A549 (cell line): ENCODE measurements around the gene EIF4G1. TPM values are rescaled to one million over a fixed set of nuclear protein-coding genes. Genes with fewer than 3 reads are reported as not detected.

Experiments
- ATAC-seq, 2 experiments: fragments of 200-7000 bp in 1 of 2; fragments of >200 bp in 1 of 2; cut with Nextera tagmentation in 1 of 2; cut with Tn5 transposase in 1 of 2; 3 replicates each; pipeline versions ENCODE4 v1.8.0 to v1.9.1; 2018 to 2020; ENCODE audit warnings: mild to moderate bottlenecking in 1 of 2, moderate library complexity in 1 of 2
- CTCF ChIA-PET: fragments of 300-600 bp; sonication (Branson Sonifier 250); formaldehyde crosslinking; extraction: SDS; loops from one replicate; lab custom pipeline; 2021; ENCODE audit warnings: antibody characterized with exemption, inconsistent platforms; lab: Yijun Ruan, JAX
- POLR2A ChIA-PET: fragments of 350-600 bp; formaldehyde crosslinking; extraction: SDS; loops from one replicate; lab custom pipeline; 2021; ENCODE audit warnings: antibody characterized with exemption, inconsistent platforms; lab: Yijun Ruan, JAX
- DNase-seq, 2 experiments: peaks; one replicate each; pipeline versions ENCODE4 v3.0.0 to v3.0.0-alpha.2; 2011 to 2016; ENCODE audit warnings: low read depth in 1 of 2, low spot score in 1 of 2
- FAIRE-seq: peaks from 2 replicates; lab custom pipeline; 2011; peaks lifted over from hg19 to GRCh38; lab: Jason Lieb, UNC
- H3K27ac ChIP-seq, 2 experiments: fragments of >200 bp; sonication (Bioruptor Twin); formaldehyde crosslinking; 3 replicates each; pipeline ENCODE4 v1.5.1; 2016 to 2017
- H3K4me1 ChIP-seq: fragments of >200 bp; sonication (Bioruptor Twin); formaldehyde crosslinking; 3 replicates; pipeline ENCODE4 v1.6.1; 2016
- H3K4me2 ChIP-seq: fragments of >200 bp; sonication (Bioruptor Twin); formaldehyde crosslinking; 3 replicates; pipeline ENCODE4 v1.6.1; 2016
- H3K4me3 ChIP-seq: fragments of >200 bp; sonication (Bioruptor Twin); formaldehyde crosslinking; 3 replicates; pipeline ENCODE4 v1.5.1; 2016
- H3K9me3 ChIP-seq: fragments of >200 bp; sonication (Bioruptor Twin); formaldehyde crosslinking; 3 replicates; pipeline ENCODE4 v1.6.1; 2016
- BCL3 ChIP-seq: fragments of >200 bp; sonication (Bioruptor Twin); formaldehyde crosslinking; IDR thresholded peaks from 3 replicates; pipeline ENCODE4 v1.6.1; 2016
- CBX2 ChIP-seq: fragments of 200-600 bp; sonication (generic); IDR thresholded peaks from 2 replicates; pipeline ENCODE4 v1.6.1; 2016; ENCODE audit warnings: low read depth, mild to moderate bottlenecking, borderline replicate concordance
- CBX8 ChIP-seq: fragments of 200-600 bp; sonication (generic); IDR thresholded peaks from 2 replicates; pipeline ENCODE4 v1.6.1; 2016
- ELK1 ChIP-seq: fragments of 150-350 bp; IDR thresholded peaks from 2 replicates; pipeline ENCODE4 v1.6.1; 2014; ENCODE audit warnings: low read depth, mild to moderate bottlenecking, low read length
- EP300 ChIP-seq, 2 experiments: fragments of >200 bp; sonication (Bioruptor Twin); formaldehyde crosslinking; IDR thresholded peaks; 2 replicates in 1 of 2; 3 replicates in 1 of 2; pipeline ENCODE4 v1.6.1; 2016 to 2017
- ESRRA ChIP-seq: fragments of 150-350 bp; IDR thresholded peaks from 2 replicates; pipeline ENCODE4 v1.6.1; 2014; ENCODE audit warnings: mild to moderate bottlenecking, low read length, borderline replicate concordance
- HOXA7 ChIP-seq: fragments of 250-450 bp; sonication (Bioruptor Pico); IDR thresholded peaks from 2 replicates; pipeline ENCODE4 v1.5.0; 2020; ENCODE audit warnings: mild to moderate bottlenecking, moderate library complexity
- HOXB13 ChIP-seq: fragments of 250-450 bp; sonication (Bioruptor Pico); IDR thresholded peaks from 2 replicates; pipeline ENCODE4 v1.5.0; 2020; ENCODE audit warnings: low read depth, mild to moderate bottlenecking, moderate library complexity
- JUN ChIP-seq, 2 experiments: fragments of >200 bp; sonication (Bioruptor Twin); formaldehyde crosslinking; IDR thresholded peaks; 2 replicates in 1 of 2; 3 replicates in 1 of 2; pipeline ENCODE4 v1.6.1; 2016 to 2017
- KDM1A ChIP-seq: fragments of 200-600 bp; sonication (generic); IDR thresholded peaks from 2 replicates; pipeline ENCODE4 v1.6.1; 2016; ENCODE audit warnings: low read depth, mild to moderate bottlenecking
- KDM5A ChIP-seq: fragments of 200-600 bp; sonication (generic); IDR thresholded peaks from 2 replicates; pipeline ENCODE4 v1.6.1; 2016; ENCODE audit warnings: antibody characterized with exemption, mild to moderate bottlenecking
- MAX ChIP-seq: IDR thresholded peaks from 2 replicates; pipeline ENCODE4 v1.6.1; 2012
- MAZ ChIP-seq: fragments of 150-350 bp; IDR thresholded peaks from 2 replicates; pipeline ENCODE4 v1.6.1; 2014; ENCODE audit warnings: antibody characterized with exemption, low read depth, low read length, borderline replicate concordance
- NR3C1 ChIP-seq: fragments of >200 bp; sonication (Bioruptor Twin); formaldehyde crosslinking; IDR thresholded peaks from 3 replicates; pipeline ENCODE4 v1.6.1; 2017
- PBX3 ChIP-seq: IDR thresholded peaks from 2 replicates; pipeline ENCODE4 v1.6.1; 2012
- PHF8 ChIP-seq: fragments of 200-600 bp; sonication (generic); IDR thresholded peaks from 2 replicates; pipeline ENCODE4 v1.6.1; 2016; ENCODE audit warnings: low read depth, mild to moderate bottlenecking, antibody characterized with exemption, moderate library complexity, borderline replicate concordance
- POLR2AphosphoS2 ChIP-seq: conservative IDR thresholded peaks from 2 replicates; pipeline ENCODE4 v1.6.1; 2012; ENCODE audit warnings: low read length, improper control_type of control experiment, inconsistent platforms
- REST ChIP-seq: fragments of 200-600 bp; sonication (generic); IDR thresholded peaks from 2 replicates; pipeline ENCODE4 v1.6.1; 2016; ENCODE audit warnings: antibody characterized with exemption, mild to moderate bottlenecking, moderate library complexity
- RFX5 ChIP-seq: fragments of 450-650 bp; IDR thresholded peaks from 2 replicates; pipeline ENCODE4 v1.7.1; 2014; ENCODE audit warnings: antibody characterized with exemption, mild to moderate bottlenecking, moderate library complexity
- TP53 ChIP-seq: fragments of 250-450 bp; sonication (Bioruptor Pico); IDR thresholded peaks from 2 replicates; pipeline ENCODE4 v1.5.0; 2021; ENCODE audit warnings: mild to moderate bottlenecking, moderate library complexity
- ZC3H11A ChIP-seq: fragments of 450-650 bp; IDR thresholded peaks from 2 replicates; pipeline ENCODE4 v1.6.1; 2014; ENCODE audit warnings: antibody characterized with exemption, mild to moderate bottlenecking
- WGBS: methylation state at CpG from one replicate; pipeline ENCODE4 v1.1.6; 2017; ENCODE audit errors: missing lambda C conversion rate; 5-methylcytosine and 5-hydroxymethylcytosine counted together
- polyA plus RNA-seq, 4 experiments: library from polyadenylated mRNA; depleted of rRNA in 3 of 4; stranded (reverse); fragments of >200 nt; fragmentation: RNase III in 1 of 4; extraction: RNeasy Plus Mini Kit Qiagen cat#74134 plus additional on column Dnase treatment in 1 of 4; gene quantifications; 2 replicates in 3 of 4; 3 replicates in 1 of 4; pipeline ENCODE4 v1.2.3, GENCODE V29; 2011 to 2017

EIF4G1 gene
- polyA plus RNA-seq, 2 of the 4 experiments (the other 2 are of a cell fraction) = 152 to 248 TPM

GRCh38 chr3:184328516-184328915, 14.1 kb downstream of the EIF4G1 start:
- 100% methylated on average over 3 of the region's 3 CpGs for WGBS
- Histone ChIP-seq H3K4me1 (peaks cover 25% of the 10 kb centered on the region; the same call in 1 of the 3 replicates), H3K4me3 (no peak overlapping the region), H3K27ac (no peak overlapping the region), H3K4me2 (no peak overlapping the region), H3K9me3 (no peaks in the 10 kb centered on the region)
- ChIA-PET POLR2A (no interaction called here), CTCF (interaction anchor here (0.6 to 0.9 kb wide), 2 partner anchors 9 to 25 kb away, joined by 3 to 4 read pairs; no protein-coding TSS in a partner anchor)
- DNase-seq (no peak), ATAC-seq (no peak), FAIRE-seq (no peak)
- no peak for TF ChIP-seq EP300 (IDR thresholded peaks at IDR 0.05)
- TF ChIP-seq CBX2 = no peak
- TF ChIP-seq HOXA7 (CRISPR knock-in tag) = no peak
- TF ChIP-seq ELK1 = no peak
- no peak for TF ChIP-seq TP53 (CRISPR knock-in tag)
- no peak for TF ChIP-seq PHF8
- no peak for TF ChIP-seq BCL3
- TF ChIP-seq HOXB13 (CRISPR knock-in tag) = no peak
- no peak for TF ChIP-seq PBX3
- TF ChIP-seq NR3C1 = no peak
- no peak for TF ChIP-seq KDM1A
- no peak for TF ChIP-seq KDM5A

- POLR2A ChIA-PET = no interaction called here
- no peak overlapping the region for H3K4me2 ChIP-seq
- no peak for ATAC-seq
These were observed 18.1 kb downstream of the EIF4G1 start for GRCh38 chr3:184332370-184333090.

More at GRCh38 chr3:184332370-184333090, 18.1 kb downstream of the EIF4G1 start:
- H3K4me1 ChIP-seq = peaks cover 54% of the 10 kb centered on the region; the same call in 2 of the 3 replicates
- CTCF ChIA-PET = no interaction called here
- TF ChIP-seq MAX = no peak
- no peak for TF ChIP-seq ESRRA
- TF ChIP-seq PHF8 = no peak
- TF ChIP-seq REST = no peak
- TF ChIP-seq MAZ = no peak
- TF ChIP-seq POLR2AphosphoS2 = 0 out of 2 replicates have a peak, but pooled peaks have one; percentile 13
- no peak for TF ChIP-seq NR3C1
- TF ChIP-seq JUN (IDR thresholded peaks at IDR 0.05) = 0 out of 5 replicates have a peak, but pooled peaks of 1 of the 2 experiments have one; percentile 16
- no peak for TF ChIP-seq RFX5
- no peak for TF ChIP-seq ZC3H11A
- no peak for TF ChIP-seq CBX8
- peak overlapping the region in 1 of 2 experiments; percentile 16; a peak in 2 of 6 replicates for H3K27ac ChIP-seq
- no peak for FAIRE-seq
- 66% methylated on average over 10 of the region's 10 CpGs for WGBS
- H3K4me3 ChIP-seq = no peak overlapping the region
- DNase-seq = no peak
- H3K9me3 ChIP-seq = no peaks in the 10 kb centered on the region
